WTC11 (cell line): ENCODE data around the gene NOXO1. TPM values are rescaled to one million over a fixed set of nuclear protein-coding genes. Genes with fewer than 3 reads are reported as not detected.

Source experiments
- CBFB ChIP-seq: sonication (generic); formaldehyde crosslinking; IDR thresholded peaks from 2 replicates; pipeline ENCODE4 v1.8.1; 2022; ENCODE audit warnings: mild to moderate bottlenecking, low read depth, missing genetic modification reagents
- CREB1 ChIP-seq: sonication (generic); formaldehyde crosslinking; IDR thresholded peaks from 2 replicates; pipeline ENCODE4 v1.8.0; 2023; ENCODE audit warnings: mild to moderate bottlenecking, missing genetic modification reagents
- JAZF1 ChIP-seq: fragments of 250-450 bp; sonication (Bioruptor Pico); IDR thresholded peaks from 2 replicates; pipeline ENCODE4 v1.9.0; 2021; ENCODE audit warnings: moderate library complexity, mild to moderate bottlenecking, inconsistent platforms
- JUN ChIP-seq: sonication (generic); formaldehyde crosslinking; IDR thresholded peaks from 2 replicates; pipeline ENCODE4 v1.8.0; 2023; ENCODE audit warnings: mild to moderate bottlenecking, missing genetic modification reagents
- MYBL2 ChIP-seq: sonication (generic); formaldehyde crosslinking; IDR thresholded peaks from 2 replicates; pipeline ENCODE4 v1.8.1; 2023; ENCODE audit warnings: mild to moderate bottlenecking, moderate library complexity, missing genetic modification reagents
- NR1H2 ChIP-seq: sonication (generic); formaldehyde crosslinking; IDR thresholded peaks from 2 replicates; pipeline ENCODE4 v1.9.0; 2021; ENCODE audit warnings: mild to moderate bottlenecking, moderate library complexity, missing genetic modification reagents
- NR3C1 ChIP-seq: sonication (generic); formaldehyde crosslinking; conservative IDR thresholded peaks from 2 replicates; pipeline ENCODE4 v1.8.1; 2023; ENCODE audit warnings: low read depth, mild to moderate bottlenecking, missing genetic modification reagents
- SMAD3 ChIP-seq: sonication (generic); formaldehyde crosslinking; IDR thresholded peaks from 2 replicates; pipeline ENCODE4 v1.8.0; 2022; ENCODE audit warnings: missing genetic modification reagents, mild to moderate bottlenecking, borderline replicate concordance
- SMAD4 ChIP-seq: sonication (generic); formaldehyde crosslinking; IDR thresholded peaks from 2 replicates; pipeline ENCODE4 v1.8.0; 2022; ENCODE audit warnings: mild to moderate bottlenecking, missing genetic modification reagents
- SOX15 ChIP-seq: fragments of 250-450 bp; sonication (Bioruptor Pico); IDR thresholded peaks from 2 replicates; pipeline ENCODE4 v1.9.0; 2021; ENCODE audit warnings: mild to moderate bottlenecking
- TCF7 ChIP-seq: sonication (generic); formaldehyde crosslinking; IDR thresholded peaks from 2 replicates; pipeline ENCODE4 v1.8.0; 2022; ENCODE audit warnings: mild to moderate bottlenecking, low read depth, missing genetic modification reagents, moderate library complexity
- TEAD4 ChIP-seq: sonication (generic); formaldehyde crosslinking; IDR thresholded peaks from 2 replicates; pipeline ENCODE4 v1.8.0; 2022; ENCODE audit warnings: mild to moderate bottlenecking, missing genetic modification reagents
- TP53 ChIP-seq: sonication (generic); formaldehyde crosslinking; IDR thresholded peaks from 2 replicates; pipeline ENCODE4 v1.8.1; 2023; ENCODE audit warnings: mild to moderate bottlenecking, missing genetic modification reagents
- ZNF121 ChIP-seq: sonication (generic); formaldehyde crosslinking; IDR thresholded peaks from 2 replicates; pipeline ENCODE4 v1.8.0; 2023; ENCODE audit warnings: missing genetic modification reagents
- ZNF396 ChIP-seq: fragments of 250-450 bp; sonication (Bioruptor Pico); IDR thresholded peaks from 2 replicates; pipeline ENCODE4 v1.8.0; 2021; ENCODE audit warnings: mild to moderate bottlenecking, moderate library complexity, borderline replicate concordance
- ZNF671 ChIP-seq: fragments of 250-450 bp; sonication (Bioruptor Pico); IDR thresholded peaks from 2 replicates; pipeline ENCODE4 v1.8.0; 2021; ENCODE audit warnings: mild to moderate bottlenecking
- total RNA-seq: library from RNA; stranded (reverse); gene quantifications from 3 replicates; pipeline ENCODE4 v1.2.3, GENCODE V29; 2021
- TF ChIP-seq, protein P1 (sequence below): sonication (generic); formaldehyde crosslinking; conservative IDR thresholded peaks from 2 replicates; pipeline ENCODE4 v1.8.1; 2023; ENCODE audit warnings: mild to moderate bottlenecking, low read depth, missing genetic modification reagents, moderate library complexity
- TF ChIP-seq, protein P2 (sequence below): sonication (generic); formaldehyde crosslinking; IDR thresholded peaks from 2 replicates; pipeline ENCODE4 v1.8.0; 2023; ENCODE audit warnings: missing genetic modification reagents, mild to moderate bottlenecking, borderline replicate concordance
- TF ChIP-seq, protein P3 (sequence below): sonication (generic); formaldehyde crosslinking; IDR thresholded peaks from 2 replicates; pipeline ENCODE4 v1.8.1; 2022; ENCODE audit warnings: low read depth, mild to moderate bottlenecking, moderate library complexity, missing genetic modification reagents, borderline replicate concordance
- TF ChIP-seq, protein P4 (sequence below): sonication (generic); formaldehyde crosslinking; IDR thresholded peaks from 2 replicates; pipeline ENCODE4 v1.8.0; 2023; ENCODE audit warnings: missing genetic modification reagents
- TF ChIP-seq, protein P5 (sequence below): sonication (generic); formaldehyde crosslinking; IDR thresholded peaks from 2 replicates; pipeline ENCODE4 v1.8.1; 2023; ENCODE audit warnings: mild to moderate bottlenecking, moderate library complexity, missing genetic modification reagents
- TF ChIP-seq, protein P6 (sequence below): fragments of 250-450 bp; sonication (Bioruptor Pico); IDR thresholded peaks from 2 replicates; pipeline ENCODE4 v1.9.0; 2021; ENCODE audit warnings: mild to moderate bottlenecking
- TF ChIP-seq, protein P7 (sequence below): fragments of 250-450 bp; sonication (Bioruptor Pico); IDR thresholded peaks from 2 replicates; pipeline ENCODE4 v1.8.0; 2021; ENCODE audit warnings: mild to moderate bottlenecking

The NOXO1 gene
- total RNA-seq, 1 experiment from 2014 or later = 5.7 TPM

DNA sequence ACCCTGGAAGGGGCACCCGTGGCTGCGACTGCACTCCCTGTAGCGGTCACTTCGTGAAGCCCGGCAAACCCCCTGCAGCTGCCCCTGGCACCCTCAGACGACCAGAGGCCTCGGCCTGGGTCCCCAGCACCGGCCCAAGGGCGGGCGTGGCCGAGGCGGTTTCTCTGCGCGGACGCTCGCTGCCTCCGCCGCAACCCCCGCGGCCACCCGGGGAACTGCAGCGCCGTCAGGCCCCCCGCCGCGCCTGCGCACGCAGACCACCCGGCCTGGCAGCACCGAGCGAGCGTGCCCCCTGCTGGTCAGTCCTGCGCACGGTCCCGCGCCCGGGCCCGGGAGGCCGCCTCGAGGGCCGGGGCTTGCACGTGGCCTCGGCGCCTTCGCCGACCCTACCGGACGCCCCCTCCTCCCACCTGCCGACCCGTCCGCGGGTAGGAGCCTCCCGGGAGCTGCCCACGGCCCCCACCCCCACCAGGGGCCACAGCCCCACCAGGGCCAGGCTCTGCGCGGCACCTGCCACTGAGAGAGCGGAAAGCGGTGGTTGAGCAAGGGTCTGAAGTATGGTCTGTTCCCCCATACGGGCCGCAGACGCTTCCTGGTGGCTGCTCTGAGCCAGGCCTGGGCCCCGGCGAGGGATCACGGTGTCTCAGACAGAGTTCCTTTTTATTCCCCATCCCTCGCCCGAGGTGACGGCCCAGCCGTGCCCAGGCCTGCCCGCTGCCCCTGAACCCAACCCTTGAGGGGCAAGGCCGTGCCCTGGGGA is 51.5 kb downstream of the NOXO1 start (continued):
- TF ChIP-seq, protein P1, sequence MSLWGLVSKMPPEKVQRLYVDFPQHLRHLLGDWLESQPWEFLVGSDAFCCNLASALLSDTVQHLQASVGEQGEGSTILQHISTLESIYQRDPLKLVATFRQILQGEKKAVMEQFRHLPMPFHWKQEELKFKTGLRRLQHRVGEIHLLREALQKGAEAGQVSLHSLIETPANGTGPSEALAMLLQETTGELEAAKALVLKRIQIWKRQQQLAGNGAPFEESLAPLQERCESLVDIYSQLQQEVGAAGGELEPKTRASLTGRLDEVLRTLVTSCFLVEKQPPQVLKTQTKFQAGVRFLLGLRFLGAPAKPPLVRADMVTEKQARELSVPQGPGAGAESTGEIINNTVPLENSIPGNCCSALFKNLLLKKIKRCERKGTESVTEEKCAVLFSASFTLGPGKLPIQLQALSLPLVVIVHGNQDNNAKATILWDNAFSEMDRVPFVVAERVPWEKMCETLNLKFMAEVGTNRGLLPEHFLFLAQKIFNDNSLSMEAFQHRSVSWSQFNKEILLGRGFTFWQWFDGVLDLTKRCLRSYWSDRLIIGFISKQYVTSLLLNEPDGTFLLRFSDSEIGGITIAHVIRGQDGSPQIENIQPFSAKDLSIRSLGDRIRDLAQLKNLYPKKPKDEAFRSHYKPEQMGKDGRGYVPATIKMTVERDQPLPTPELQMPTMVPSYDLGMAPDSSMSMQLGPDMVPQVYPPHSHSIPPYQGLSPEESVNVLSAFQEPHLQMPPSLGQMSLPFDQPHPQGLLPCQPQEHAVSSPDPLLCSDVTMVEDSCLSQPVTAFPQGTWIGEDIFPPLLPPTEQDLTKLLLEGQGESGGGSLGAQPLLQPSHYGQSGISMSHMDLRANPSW (CRISPR knock-in tag) = 0 out of 2 replicates have a peak, but pooled peaks have one; percentile 46
- TF ChIP-seq CBFB = 0 out of 2 replicates have a peak, but pooled peaks have one; percentile 21
- no peak for TF ChIP-seq TEAD4 (CRISPR knock-in tag)
- TF ChIP-seq NR1H2 = no peak
- peak; percentile 85 for TF ChIP-seq JUN
- TF ChIP-seq ZNF396 (CRISPR knock-in tag) = no peak
- no peak for TF ChIP-seq ZNF671
- TF ChIP-seq, protein P2, sequence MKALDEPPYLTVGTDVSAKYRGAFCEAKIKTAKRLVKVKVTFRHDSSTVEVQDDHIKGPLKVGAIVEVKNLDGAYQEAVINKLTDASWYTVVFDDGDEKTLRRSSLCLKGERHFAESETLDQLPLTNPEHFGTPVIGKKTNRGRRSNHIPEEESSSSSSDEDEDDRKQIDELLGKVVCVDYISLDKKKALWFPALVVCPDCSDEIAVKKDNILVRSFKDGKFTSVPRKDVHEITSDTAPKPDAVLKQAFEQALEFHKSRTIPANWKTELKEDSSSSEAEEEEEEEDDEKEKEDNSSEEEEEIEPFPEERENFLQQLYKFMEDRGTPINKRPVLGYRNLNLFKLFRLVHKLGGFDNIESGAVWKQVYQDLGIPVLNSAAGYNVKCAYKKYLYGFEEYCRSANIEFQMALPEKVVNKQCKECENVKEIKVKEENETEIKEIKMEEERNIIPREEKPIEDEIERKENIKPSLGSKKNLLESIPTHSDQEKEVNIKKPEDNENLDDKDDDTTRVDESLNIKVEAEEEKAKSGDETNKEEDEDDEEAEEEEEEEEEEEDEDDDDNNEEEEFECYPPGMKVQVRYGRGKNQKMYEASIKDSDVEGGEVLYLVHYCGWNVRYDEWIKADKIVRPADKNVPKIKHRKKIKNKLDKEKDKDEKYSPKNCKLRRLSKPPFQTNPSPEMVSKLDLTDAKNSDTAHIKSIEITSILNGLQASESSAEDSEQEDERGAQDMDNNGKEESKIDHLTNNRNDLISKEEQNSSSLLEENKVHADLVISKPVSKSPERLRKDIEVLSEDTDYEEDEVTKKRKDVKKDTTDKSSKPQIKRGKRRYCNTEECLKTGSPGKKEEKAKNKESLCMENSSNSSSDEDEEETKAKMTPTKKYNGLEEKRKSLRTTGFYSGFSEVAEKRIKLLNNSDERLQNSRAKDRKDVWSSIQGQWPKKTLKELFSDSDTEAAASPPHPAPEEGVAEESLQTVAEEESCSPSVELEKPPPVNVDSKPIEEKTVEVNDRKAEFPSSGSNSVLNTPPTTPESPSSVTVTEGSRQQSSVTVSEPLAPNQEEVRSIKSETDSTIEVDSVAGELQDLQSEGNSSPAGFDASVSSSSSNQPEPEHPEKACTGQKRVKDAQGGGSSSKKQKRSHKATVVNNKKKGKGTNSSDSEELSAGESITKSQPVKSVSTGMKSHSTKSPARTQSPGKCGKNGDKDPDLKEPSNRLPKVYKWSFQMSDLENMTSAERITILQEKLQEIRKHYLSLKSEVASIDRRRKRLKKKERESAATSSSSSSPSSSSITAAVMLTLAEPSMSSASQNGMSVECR (CRISPR knock-in tag) = peak; percentile 82; the same call in 1 of the 2 replicates
- TF ChIP-seq CREB1 = peak; percentile 73
- TF ChIP-seq, protein P3, sequence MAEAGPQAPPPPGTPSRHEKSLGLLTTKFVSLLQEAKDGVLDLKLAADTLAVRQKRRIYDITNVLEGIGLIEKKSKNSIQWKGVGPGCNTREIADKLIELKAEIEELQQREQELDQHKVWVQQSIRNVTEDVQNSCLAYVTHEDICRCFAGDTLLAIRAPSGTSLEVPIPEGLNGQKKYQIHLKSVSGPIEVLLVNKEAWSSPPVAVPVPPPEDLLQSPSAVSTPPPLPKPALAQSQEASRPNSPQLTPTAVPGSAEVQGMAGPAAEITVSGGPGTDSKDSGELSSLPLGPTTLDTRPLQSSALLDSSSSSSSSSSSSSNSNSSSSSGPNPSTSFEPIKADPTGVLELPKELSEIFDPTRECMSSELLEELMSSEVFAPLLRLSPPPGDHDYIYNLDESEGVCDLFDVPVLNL (CRISPR knock-in tag) = peak; percentile 84
- peak; percentile 93; the same call in 1 of the 2 replicates for TF ChIP-seq TCF7
- no peak for TF ChIP-seq ZNF121 (CRISPR knock-in tag)
- TF ChIP-seq, protein P4, sequence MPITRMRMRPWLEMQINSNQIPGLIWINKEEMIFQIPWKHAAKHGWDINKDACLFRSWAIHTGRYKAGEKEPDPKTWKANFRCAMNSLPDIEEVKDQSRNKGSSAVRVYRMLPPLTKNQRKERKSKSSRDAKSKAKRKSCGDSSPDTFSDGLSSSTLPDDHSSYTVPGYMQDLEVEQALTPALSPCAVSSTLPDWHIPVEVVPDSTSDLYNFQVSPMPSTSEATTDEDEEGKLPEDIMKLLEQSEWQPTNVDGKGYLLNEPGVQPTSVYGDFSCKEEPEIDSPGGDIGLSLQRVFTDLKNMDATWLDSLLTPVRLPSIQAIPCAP = peak; percentile 83; the same call in 1 of the 2 replicates
- peak; percentile 35; the same call in 1 of the 2 replicates for TF ChIP-seq SMAD3
- no peak for TF ChIP-seq SOX15 (CRISPR knock-in tag)
- TF ChIP-seq, protein P5, sequence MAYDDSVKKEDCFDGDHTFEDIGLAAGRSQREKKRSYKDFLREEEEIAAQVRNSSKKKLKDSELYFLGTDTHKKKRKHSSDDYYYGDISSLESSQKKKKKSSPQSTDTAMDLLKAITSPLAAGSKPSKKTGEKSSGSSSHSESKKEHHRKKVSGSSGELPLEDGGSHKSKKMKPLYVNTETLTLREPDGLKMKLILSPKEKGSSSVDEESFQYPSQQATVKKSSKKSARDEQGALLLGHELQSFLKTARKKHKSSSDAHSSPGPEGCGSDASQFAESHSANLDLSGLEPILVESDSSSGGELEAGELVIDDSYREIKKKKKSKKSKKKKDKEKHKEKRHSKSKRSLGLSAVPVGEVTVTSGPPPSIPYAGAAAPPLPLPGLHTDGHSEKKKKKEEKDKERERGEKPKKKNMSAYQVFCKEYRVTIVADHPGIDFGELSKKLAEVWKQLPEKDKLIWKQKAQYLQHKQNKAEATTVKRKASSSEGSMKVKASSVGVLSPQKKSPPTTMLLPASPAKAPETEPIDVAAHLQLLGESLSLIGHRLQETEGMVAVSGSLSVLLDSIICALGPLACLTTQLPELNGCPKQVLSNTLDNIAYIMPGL (CRISPR knock-in tag) = peak; percentile 97
- TF ChIP-seq SMAD4 (CRISPR knock-in tag) = 0 out of 2 replicates have a peak, but pooled peaks have one; percentile 58
- TF ChIP-seq TP53 = peak; percentile 89; the same call in 1 of the 2 replicates
- no peak for TF ChIP-seq NR3C1 (CRISPR knock-in tag)
- TF ChIP-seq MYBL2 = peak; percentile 94
- TF ChIP-seq, protein P6, sequence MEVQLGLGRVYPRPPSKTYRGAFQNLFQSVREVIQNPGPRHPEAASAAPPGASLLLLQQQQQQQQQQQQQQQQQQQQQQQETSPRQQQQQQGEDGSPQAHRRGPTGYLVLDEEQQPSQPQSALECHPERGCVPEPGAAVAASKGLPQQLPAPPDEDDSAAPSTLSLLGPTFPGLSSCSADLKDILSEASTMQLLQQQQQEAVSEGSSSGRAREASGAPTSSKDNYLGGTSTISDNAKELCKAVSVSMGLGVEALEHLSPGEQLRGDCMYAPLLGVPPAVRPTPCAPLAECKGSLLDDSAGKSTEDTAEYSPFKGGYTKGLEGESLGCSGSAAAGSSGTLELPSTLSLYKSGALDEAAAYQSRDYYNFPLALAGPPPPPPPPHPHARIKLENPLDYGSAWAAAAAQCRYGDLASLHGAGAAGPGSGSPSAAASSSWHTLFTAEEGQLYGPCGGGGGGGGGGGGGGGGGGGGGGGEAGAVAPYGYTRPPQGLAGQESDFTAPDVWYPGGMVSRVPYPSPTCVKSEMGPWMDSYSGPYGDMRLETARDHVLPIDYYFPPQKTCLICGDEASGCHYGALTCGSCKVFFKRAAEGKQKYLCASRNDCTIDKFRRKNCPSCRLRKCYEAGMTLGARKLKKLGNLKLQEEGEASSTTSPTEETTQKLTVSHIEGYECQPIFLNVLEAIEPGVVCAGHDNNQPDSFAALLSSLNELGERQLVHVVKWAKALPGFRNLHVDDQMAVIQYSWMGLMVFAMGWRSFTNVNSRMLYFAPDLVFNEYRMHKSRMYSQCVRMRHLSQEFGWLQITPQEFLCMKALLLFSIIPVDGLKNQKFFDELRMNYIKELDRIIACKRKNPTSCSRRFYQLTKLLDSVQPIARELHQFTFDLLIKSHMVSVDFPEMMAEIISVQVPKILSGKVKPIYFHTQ = no peak
- TF ChIP-seq JAZF1 = no peak
- TF ChIP-seq, protein P7, sequence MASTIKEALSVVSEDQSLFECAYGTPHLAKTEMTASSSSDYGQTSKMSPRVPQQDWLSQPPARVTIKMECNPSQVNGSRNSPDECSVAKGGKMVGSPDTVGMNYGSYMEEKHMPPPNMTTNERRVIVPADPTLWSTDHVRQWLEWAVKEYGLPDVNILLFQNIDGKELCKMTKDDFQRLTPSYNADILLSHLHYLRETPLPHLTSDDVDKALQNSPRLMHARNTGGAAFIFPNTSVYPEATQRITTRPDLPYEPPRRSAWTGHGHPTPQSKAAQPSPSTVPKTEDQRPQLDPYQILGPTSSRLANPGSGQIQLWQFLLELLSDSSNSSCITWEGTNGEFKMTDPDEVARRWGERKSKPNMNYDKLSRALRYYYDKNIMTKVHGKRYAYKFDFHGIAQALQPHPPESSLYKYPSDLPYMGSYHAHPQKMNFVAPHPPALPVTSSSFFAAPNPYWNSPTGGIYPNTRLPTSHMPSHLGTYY (CRISPR knock-in tag) = no peak
